ENCODE data around the gene AKAP1.

DNA sequence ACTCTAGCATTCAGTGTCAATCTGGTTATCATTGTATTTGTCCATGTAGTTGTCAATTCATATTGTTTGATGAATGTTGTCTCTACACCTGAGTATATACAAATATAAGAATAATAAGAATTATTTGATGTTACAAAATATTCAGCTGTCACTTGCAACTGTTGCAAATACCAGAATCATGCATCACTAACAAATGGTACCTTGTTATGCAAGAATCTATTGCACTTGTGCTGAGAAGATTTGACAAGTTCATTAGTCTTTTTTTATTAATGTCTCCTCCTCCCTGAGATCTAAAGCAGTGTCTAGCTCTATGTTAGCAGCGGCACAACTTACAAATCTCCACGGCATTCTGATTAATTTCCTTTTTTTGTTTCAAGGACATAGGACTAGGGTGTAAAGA lies 22.2 kb upstream of the AKAP1 start:
- TF ChIP-seq, protein P1, sequence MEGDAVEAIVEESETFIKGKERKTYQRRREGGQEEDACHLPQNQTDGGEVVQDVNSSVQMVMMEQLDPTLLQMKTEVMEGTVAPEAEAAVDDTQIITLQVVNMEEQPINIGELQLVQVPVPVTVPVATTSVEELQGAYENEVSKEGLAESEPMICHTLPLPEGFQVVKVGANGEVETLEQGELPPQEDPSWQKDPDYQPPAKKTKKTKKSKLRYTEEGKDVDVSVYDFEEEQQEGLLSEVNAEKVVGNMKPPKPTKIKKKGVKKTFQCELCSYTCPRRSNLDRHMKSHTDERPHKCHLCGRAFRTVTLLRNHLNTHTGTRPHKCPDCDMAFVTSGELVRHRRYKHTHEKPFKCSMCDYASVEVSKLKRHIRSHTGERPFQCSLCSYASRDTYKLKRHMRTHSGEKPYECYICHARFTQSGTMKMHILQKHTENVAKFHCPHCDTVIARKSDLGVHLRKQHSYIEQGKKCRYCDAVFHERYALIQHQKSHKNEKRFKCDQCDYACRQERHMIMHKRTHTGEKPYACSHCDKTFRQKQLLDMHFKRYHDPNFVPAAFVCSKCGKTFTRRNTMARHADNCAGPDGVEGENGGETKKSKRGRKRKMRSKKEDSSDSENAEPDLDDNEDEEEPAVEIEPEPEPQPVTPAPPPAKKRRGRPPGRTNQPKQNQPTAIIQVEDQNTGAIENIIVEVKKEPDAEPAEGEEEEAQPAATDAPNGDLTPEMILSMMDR (IDR thresholded peaks at IDR 0.05), result no peak
- no peak for TF ChIP-seq EP300 (IDR thresholded peaks at IDR 0.05)
- TF ChIP-seq POLR2A (IDR thresholded peaks at IDR 0.05), result no peak
